Bronchial epithelial cell (primary cell): Measurements from ENCODE around the gene PDSS2. TPM values are rescaled to one million over a fixed set of nuclear protein-coding genes. Genes with fewer than 3 reads are reported as not detected.
"Not testable (repeated sequence)": the region's sequence is repeated elsewhere in the genome, so short reads cannot be mapped to it uniquely, and the experiment has no call there.

Experiments used
- DNase-seq: peaks from one replicate; pipeline ENCODE4 v3.0.0-alpha.2; 2010; ENCODE audit warnings: low read depth
- FAIRE-seq: peaks from 2 replicates; lab custom pipeline; 2011; peaks lifted over from hg19 to GRCh38; lab: Jason Lieb, UNC
- H3K27me3 ChIP-seq: 2 replicates; pipeline ENCODE4 v1.5.1; 2011; ENCODE audit warnings: low read length; ENCODE audit not compliant: control insufficient read depth, insufficient read depth
- H3K36me3 ChIP-seq: 2 replicates; pipeline ENCODE4 v1.5.1; 2011; ENCODE audit warnings: low read length; ENCODE audit not compliant: control insufficient read depth, insufficient read depth
- H3K4me3 ChIP-seq: 2 replicates; pipeline ENCODE4 v1.5.1; 2011; ENCODE audit warnings: mild to moderate bottlenecking, low read depth, low read length, control low read depth
- total RNA-seq: library from RNA; depleted of rRNA; stranded (reverse); fragments of >200 nt; gene quantifications from 2 replicates; pipeline ENCODE4 v1.2.1, GENCODE V29; 2014
- TF ChIP-seq, protein P1 (sequence below): IDR thresholded peaks from 2 replicates; pipeline ENCODE4 v1.5.1; 2011; ENCODE audit warnings: mild to moderate bottlenecking, moderate library complexity, low read length, control low read depth, inconsistent platforms; ENCODE audit not compliant: insufficient read depth, severe bottlenecking

Gene PDSS2
- total RNA-seq, 1 donor from 2014 or later = 18.2 TPM

DNA sequence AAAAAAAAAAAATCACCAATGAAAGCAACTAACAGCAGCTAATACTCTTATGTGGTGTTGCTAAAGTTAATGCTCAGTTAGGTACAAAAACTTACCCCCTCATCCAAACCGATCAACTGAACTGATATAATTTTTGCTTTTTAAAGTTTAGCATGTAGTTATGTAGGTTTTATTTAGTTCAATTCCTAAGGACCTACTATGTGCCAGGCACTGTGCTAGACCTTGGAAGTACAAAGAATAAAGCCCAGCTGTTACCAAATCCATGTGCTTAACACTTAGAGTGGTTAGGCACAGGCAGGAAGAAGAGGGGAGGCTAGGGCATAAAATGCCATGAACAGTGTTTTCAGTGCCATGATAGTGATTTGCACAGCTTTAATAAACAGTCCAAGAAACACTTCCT lies 85.1 kb downstream of the PDSS2 start:
- TF ChIP-seq, protein P1, sequence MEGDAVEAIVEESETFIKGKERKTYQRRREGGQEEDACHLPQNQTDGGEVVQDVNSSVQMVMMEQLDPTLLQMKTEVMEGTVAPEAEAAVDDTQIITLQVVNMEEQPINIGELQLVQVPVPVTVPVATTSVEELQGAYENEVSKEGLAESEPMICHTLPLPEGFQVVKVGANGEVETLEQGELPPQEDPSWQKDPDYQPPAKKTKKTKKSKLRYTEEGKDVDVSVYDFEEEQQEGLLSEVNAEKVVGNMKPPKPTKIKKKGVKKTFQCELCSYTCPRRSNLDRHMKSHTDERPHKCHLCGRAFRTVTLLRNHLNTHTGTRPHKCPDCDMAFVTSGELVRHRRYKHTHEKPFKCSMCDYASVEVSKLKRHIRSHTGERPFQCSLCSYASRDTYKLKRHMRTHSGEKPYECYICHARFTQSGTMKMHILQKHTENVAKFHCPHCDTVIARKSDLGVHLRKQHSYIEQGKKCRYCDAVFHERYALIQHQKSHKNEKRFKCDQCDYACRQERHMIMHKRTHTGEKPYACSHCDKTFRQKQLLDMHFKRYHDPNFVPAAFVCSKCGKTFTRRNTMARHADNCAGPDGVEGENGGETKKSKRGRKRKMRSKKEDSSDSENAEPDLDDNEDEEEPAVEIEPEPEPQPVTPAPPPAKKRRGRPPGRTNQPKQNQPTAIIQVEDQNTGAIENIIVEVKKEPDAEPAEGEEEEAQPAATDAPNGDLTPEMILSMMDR = no peak
- no peaks in the 10 kb centered on the region for H3K36me3 ChIP-seq
- FAIRE-seq (no peak), DNase-seq (no peak)
- no peaks in the 10 kb centered on the region for H3K27me3 ChIP-seq
- no peak overlapping the region for H3K4me3 ChIP-seq

DNA sequence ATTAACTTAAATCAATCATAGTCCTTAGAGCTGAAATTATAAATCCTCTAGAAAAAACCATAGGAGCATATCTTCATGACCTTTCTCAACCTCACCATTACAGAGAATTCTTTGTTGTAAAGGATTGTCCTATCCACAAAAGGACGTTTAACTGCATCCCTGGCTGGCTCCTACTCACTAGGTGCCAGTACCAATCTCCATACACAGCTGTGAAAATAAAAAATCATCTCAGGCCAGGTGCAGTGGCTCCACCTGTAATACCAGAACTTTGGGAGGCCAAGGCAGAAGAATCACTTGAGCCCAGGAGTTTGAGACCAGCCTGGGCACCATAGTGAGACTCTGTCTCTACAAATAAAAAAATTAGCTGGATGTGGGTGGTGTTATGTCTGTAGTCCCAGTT lies 89.9 kb downstream of the PDSS2 start:
- Histone ChIP-seq H3K4me3 (no peak overlapping the region), H3K36me3 (no peaks in the 10 kb centered on the region), H3K27me3 (no peaks in the 10 kb centered on the region)
- TF ChIP-seq, protein P1 = no peak
- FAIRE-seq (no peak), DNase-seq (no peak)

DNA sequence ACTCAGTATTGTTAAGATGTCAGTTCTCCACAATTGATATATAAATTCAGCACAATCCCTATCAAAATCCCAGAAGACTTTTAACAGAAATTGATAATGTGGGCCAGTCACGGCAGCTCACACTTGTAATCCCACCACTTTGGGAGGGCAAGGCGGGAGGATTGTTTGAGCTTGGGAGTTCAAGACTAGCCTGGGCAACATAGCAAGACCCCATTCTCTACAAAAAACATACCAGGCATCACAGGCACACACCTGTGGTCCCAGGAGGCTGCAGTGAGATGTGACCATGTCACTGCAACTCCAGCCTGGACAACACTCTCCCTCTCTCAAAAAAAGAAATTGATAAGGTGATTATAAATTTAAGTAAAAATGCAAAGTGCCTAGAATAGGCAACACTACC lies 90.9 kb downstream of the PDSS2 start:
- FAIRE-seq (no peak), DNase-seq (no peak)

DNA sequence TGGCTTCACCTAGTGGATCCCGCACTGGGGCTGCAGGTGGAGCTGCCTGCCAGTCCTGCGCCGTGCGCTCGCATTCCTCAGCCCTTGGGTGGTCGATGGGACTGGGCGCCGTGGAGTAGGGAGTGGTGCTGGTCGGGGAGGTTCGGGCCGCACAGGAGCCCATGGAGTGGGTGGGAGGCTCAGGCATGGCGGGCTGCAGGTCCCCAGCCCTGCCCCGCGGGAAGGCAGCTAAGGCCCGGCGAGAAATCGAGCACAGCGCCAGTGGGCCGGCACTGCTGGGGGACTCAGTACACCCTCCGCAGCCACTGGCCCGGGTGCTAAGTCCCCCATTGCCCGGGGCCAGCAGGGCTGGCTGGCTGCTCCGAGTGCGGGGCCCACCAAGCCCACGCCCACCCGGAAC lies 95.2 kb downstream of the PDSS2 start:
- H3K27me3 ChIP-seq, H3K4me3 ChIP-seq, H3K36me3 ChIP-seq, DNase-seq, FAIRE-seq: not testable (repeated sequence)

More for the DNA sequence above, 90.9 kb downstream of the PDSS2 start:
- no peaks in the 10 kb centered on the region for H3K36me3 ChIP-seq
- TF ChIP-seq, protein P1 = no peak
- no peaks in the 10 kb centered on the region for H3K27me3 ChIP-seq
- H3K4me3 ChIP-seq = no peak overlapping the region

DNA sequence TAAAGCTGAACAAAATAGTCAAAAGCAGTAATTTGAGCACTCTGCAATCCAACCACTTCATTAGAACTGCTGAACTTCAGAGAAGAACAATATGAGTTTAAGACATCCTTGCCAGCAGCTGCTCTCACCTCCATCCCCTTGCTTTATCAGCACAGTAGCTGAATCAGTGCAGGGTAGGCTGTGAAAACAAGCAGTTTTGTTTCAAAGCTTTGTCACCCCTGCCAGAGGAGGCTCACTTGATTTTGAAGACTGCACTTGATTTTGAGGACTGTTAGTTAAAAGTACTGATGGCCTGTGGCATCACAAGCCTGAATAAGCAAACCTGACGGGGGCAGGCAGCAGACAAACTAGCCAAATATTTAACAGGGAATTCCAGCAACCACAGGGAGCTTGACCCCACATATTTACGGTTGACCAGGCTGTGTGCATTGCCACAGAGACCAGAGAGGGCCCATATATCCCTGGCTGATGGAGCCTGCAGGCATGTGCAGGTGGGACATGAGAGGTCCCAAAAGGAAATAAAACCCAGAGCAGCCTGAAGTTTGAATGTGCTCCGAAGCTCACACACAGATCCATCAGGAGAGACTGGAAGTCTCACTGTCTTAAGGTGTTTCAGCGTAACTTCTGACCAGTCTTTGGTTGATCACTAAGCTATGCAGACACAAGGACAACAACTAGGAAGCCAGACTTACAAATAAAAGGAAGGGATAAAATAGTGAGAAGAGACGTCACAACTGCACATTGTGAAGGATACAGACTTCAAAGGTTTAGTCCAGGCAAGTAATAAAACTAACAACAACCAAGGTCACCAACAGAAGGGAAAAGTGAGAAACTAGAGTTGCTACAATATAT lies 97.4 kb downstream of the PDSS2 start:
- TF ChIP-seq, protein P1 = no peak
- Histone ChIP-seq H3K4me3 (no peak overlapping the region), H3K27me3 (no peaks in the 10 kb centered on the region), H3K36me3 (no peaks in the 10 kb centered on the region)
- peak; percentile 87 for FAIRE-seq
- DNase-seq = no peak

DNA sequence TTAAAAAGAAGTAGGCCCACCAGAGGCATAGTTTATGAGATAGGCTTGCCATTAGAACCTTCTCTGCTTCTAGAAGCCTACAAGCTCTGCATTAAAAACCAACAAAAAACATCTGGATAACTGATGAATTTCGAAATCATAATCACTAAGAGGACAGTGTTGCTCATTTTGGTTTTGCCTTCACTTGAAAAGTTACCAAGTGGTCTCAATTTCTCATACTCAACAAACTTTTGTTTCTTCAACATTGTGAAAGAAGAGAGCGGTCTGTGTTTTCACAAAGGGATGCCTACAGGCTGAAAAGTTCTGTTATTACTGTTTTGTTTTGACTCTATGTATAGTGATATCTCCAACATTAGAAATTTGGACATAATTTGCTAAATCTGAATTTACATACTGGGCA lies 98.9 kb downstream of the PDSS2 start:
- Histone ChIP-seq H3K36me3 (no peaks in the 10 kb centered on the region), H3K4me3 (no peak overlapping the region), H3K27me3 (no peaks in the 10 kb centered on the region)
- no peak for FAIRE-seq
- TF ChIP-seq, protein P1 = no peak
- no peak for DNase-seq
